B cell (primary cell): ENCODE measurements around the gene DOCK3. TPM values are rescaled to one million over a fixed set of nuclear protein-coding genes. Genes with fewer than 3 reads are reported as not detected.

ENCODE experiments used
- ATAC-seq: fragments of 200-7000 bp; cut with Tn5 transposase; one replicate; pipeline ENCODE4 v1.10.0; 2021; ENCODE audit warnings: low read depth, mild to moderate bottlenecking, moderate number of reproducible peaks, moderate library complexity
- CTCF ChIA-PET: fragments of 350-600 bp; sonication (Branson Sonifier 250); formaldehyde crosslinking; loops from one replicate; lab custom pipeline; 2021; ENCODE audit warnings: antibody characterized with exemption, inconsistent platforms; lab: Charles Lee
- POLR2A ChIA-PET: fragments of 350-600 bp; sonication (Branson Sonifier 250); formaldehyde crosslinking; loops from one replicate; lab custom pipeline; 2021; ENCODE audit warnings: antibody characterized with exemption; lab: Charles Lee
- DNase-seq: peaks from one replicate; pipeline ENCODE4 v3.0.0; 2013
- H2AFZ ChIP-seq: 2 replicates; pipeline ENCODE4 v1.6.1; 2012; ENCODE audit warnings: mild to moderate bottlenecking, low read depth, low read length; ENCODE audit not compliant: insufficient read depth, poor library complexity, severe bottlenecking
- H3K27ac ChIP-seq, 2 donors: 1 replicate in 1 of 2; 2 replicates in 1 of 2; pipeline ENCODE4 v1.5.1; 2012 to 2013; ENCODE audit warnings: low read length in 2 of 2, mild to moderate bottlenecking in 2 of 2, moderate library complexity in 1 of 2
- H3K27me3 ChIP-seq, 4 experiments: fragments of 200-600 bp in 1 of 4; sonication (generic) in 1 of 4; replicated peaks in 1 of 4; 1 replicate in 2 of 4; 2 replicates in 2 of 4; pipeline versions ENCODE4 v1.6.1 to v1.7.0; 2013 to 2016; ENCODE audit warnings: low read length in 3 of 4, mild to moderate bottlenecking in 2 of 4, mixed read lengths in 1 of 4, moderate library complexity in 1 of 4; ENCODE audit not compliant: insufficient read depth in 4 of 4, control insufficient read depth in 3 of 4; ENCODE audit errors: control extremely low read depth in 1 of 4
- H3K36me3 ChIP-seq, 2 experiments: replicated peaks in 1 of 2; 1 replicate in 1 of 2; 2 replicates in 1 of 2; pipeline versions ENCODE4 v1.6.1 to v1.7.1; 2013; ENCODE audit warnings: low read length in 1 of 2; ENCODE audit not compliant: insufficient read depth in 2 of 2, control insufficient read depth in 1 of 2; ENCODE audit errors: control extremely low read depth in 1 of 2, extremely low read depth in 1 of 2
- H3K4me1 ChIP-seq, 2 donors: fragments of 200-600 bp in 1 of 2; sonication (generic) in 1 of 2; 1 replicate in 1 of 2; 2 replicates in 1 of 2; pipeline versions ENCODE4 v1.5.1 to v1.6.1; 2013 to 2017; ENCODE audit warnings: low read length in 2 of 2; ENCODE audit not compliant: control insufficient read depth in 2 of 2, insufficient read depth in 2 of 2
- H3K4me2 ChIP-seq: replicated peaks from 2 replicates; pipeline ENCODE3; 2012; ENCODE audit warnings: mild to moderate bottlenecking, low read depth, low read length; ENCODE audit not compliant: poor library complexity, severe bottlenecking
- H3K4me3 ChIP-seq, 5 experiments: fragments of 200-600 bp in 1 of 5; sonication (generic) in 1 of 5; 1 replicate in 3 of 5; 2 replicates in 2 of 5; pipeline versions ENCODE4 v1.5.1 to v1.7.0; 2011 to 2016; ENCODE audit warnings: low read length in 4 of 5, mild to moderate bottlenecking in 4 of 5, low read depth in 2 of 5, control low read depth in 1 of 5, moderate library complexity in 1 of 5; ENCODE audit not compliant: insufficient read depth in 1 of 5; ENCODE audit errors: control extremely low read depth in 1 of 5, extremely low read depth in 1 of 5
- H3K79me2 ChIP-seq: fragments of 200-600 bp; sonication (generic); one replicate; pipeline ENCODE4 v1.6.0; 2016; ENCODE audit warnings: low read length; ENCODE audit not compliant: control insufficient read depth, insufficient read depth
- H3K9ac ChIP-seq: fragments of 200-600 bp; sonication (generic); 2 replicates; pipeline ENCODE4 v1.6.1; 2017; ENCODE audit warnings: mild to moderate bottlenecking, low read length, moderate library complexity
- H3K9me3 ChIP-seq, 3 donors: one replicate each; pipeline versions ENCODE4 v1.6.1 to v1.7.1; 2013; ENCODE audit warnings: low read length in 2 of 3; ENCODE audit not compliant: control insufficient read depth in 2 of 3, insufficient read depth in 1 of 3; ENCODE audit errors: control extremely low read depth in 1 of 3
- H4K20me1 ChIP-seq: 2 replicates; pipeline ENCODE4 v1.6.0; 2012; ENCODE audit warnings: mild to moderate bottlenecking, low read length; ENCODE audit not compliant: insufficient read depth, control insufficient read depth, poor library complexity, severe bottlenecking
- H3K27ac Mint-ChIP-seq: one replicate; pipeline ENCODE4 v1.8.0; 2021; ENCODE audit warnings: mixed read lengths
- H3K27me3 Mint-ChIP-seq: one replicate; pipeline ENCODE4 v1.8.0; 2021; ENCODE audit warnings: mixed read lengths
- H3K4me1 Mint-ChIP-seq: one replicate; pipeline ENCODE4 v1.8.0; 2021; ENCODE audit warnings: mixed read lengths
- H3K4me3 Mint-ChIP-seq: one replicate; pipeline ENCODE4 v1.8.0; 2021; ENCODE audit warnings: mixed read lengths
- H3K9me3 Mint-ChIP-seq: one replicate; pipeline ENCODE4 v1.8.0; 2022; ENCODE audit warnings: mixed read lengths; ENCODE audit not compliant: insufficient read depth
- CTCF ChIP-seq: fragments of 200-600 bp; IDR thresholded peaks from one replicate; pipeline ENCODE4 v1.8.0; 2022; ENCODE audit warnings: antibody characterized with exemption, mild to moderate bottlenecking
- EZH2 ChIP-seq: IDR thresholded peaks from 2 replicates; pipeline ENCODE4 v1.6.1; 2012; ENCODE audit warnings: borderline replicate concordance, low read depth, mild to moderate bottlenecking, moderate library complexity, low read length; ENCODE audit not compliant: insufficient read depth, poor library complexity, severe bottlenecking
- WGBS: methylation state at CpG from one replicate; pipeline ENCODE4 v1.1.5; 2013; ENCODE audit warnings: missing lambda C conversion rate; ENCODE audit not compliant: insufficient coverage; 5-methylcytosine and 5-hydroxymethylcytosine counted together
- intact Hi-C: fragments of 100-400 bp; cut with micrococcal nuclease; formaldehyde crosslinking; loops from one replicate; pipeline ENCODE4 v1.10.0; 2022
- polyA plus RNA-seq: library from polyadenylated mRNA; depleted of rRNA; stranded (reverse); fragments of >200 nt; gene quantifications from 2 replicates; pipeline ENCODE4 v1.2.3, GENCODE V29; 2012
- total RNA-seq, 2 donors: library from RNA; stranded (reverse); fragments of 120-200 nt in 1 of 2; gene quantifications; 1 replicate in 1 of 2; 2 replicates in 1 of 2; pipeline versions ENCODE4 v1.2.3 to v1.2.4, GENCODE V29; 2013 to 2022

Gene DOCK3
- total and polyA plus RNA-seq, 2 donors (not counting 1 experiment from before 2014, with no cell fraction given): 0.06 to 0.30 TPM

- H3K4me1 ChIP-seq: no peaks in the 10 kb centered on the region
- no peak overlapping the region for H3K4me3 ChIP-seq
- no CpG with 5 or more reads among the region's 4 CpGs for WGBS
- CTCF ChIA-PET: no interaction called here
- POLR2A ChIA-PET: interaction anchor here (0.7 kb wide), 1 partner anchor 1323 kb away, joined by 4 read pairs; no protein-coding TSS in a partner anchor
- H3K4me2 ChIP-seq: no peak overlapping the region
- H3K36me3 ChIP-seq: no peaks in the 10 kb centered on the region
- H3K4me3 Mint-ChIP-seq: no peak overlapping the region
- peaks cover 3% of the 10 kb centered on the region for H3K9me3 Mint-ChIP-seq
- no peaks in the 10 kb centered on the region for H3K4me1 Mint-ChIP-seq
- H2AFZ ChIP-seq: no peak overlapping the region
- TF ChIP-seq EZH2 (no peak), CTCF (no peak)
- DNase-seq (no peak), ATAC-seq (no peak)
- no peaks in the 10 kb centered on the region for H3K27me3 ChIP-seq
- no peak overlapping the region for H3K27ac Mint-ChIP-seq
- intact Hi-C loops: no loop called here
- H3K9me3 ChIP-seq: no peaks in the 10 kb centered on the region
- H3K9ac ChIP-seq: no peak overlapping the region
- H3K27ac ChIP-seq: no peak overlapping the region
- H3K79me2 ChIP-seq: no peaks in the 10 kb centered on the region
- H3K27me3 Mint-ChIP-seq: peaks cover 16% of the 10 kb centered on the region
- no peaks in the 10 kb centered on the region for H4K20me1 ChIP-seq
These were observed 209.0 kb downstream of the DOCK3 start for GRCh38 chr3:50883755-50884154.

GRCh38 chr3:50885070-50885850 lies 210.5 kb downstream of the DOCK3 start:
- Histone ChIP-seq H3K79me2 (no peaks in the 10 kb centered on the region), H3K4me2 (no peak overlapping the region), H3K4me3 (no peak overlapping the region), H3K9me3 (no peaks in the 10 kb centered on the region), H4K20me1 (no peaks in the 10 kb centered on the region), H3K27ac (no peak overlapping the region), H3K36me3 (no peaks in the 10 kb centered on the region), H3K9ac (no peak overlapping the region), H2AFZ (no peak overlapping the region), H3K4me1 (no peaks in the 10 kb centered on the region), H3K27me3 (no peaks in the 10 kb centered on the region)
- H3K27ac Mint-ChIP-seq: no peak overlapping the region
- TF ChIP-seq CTCF (no peak), EZH2 (no peak)
- ChIA-PET POLR2A (no interaction called here), CTCF (no interaction called here)
- ATAC-seq (no peak), DNase-seq (no peak)
- H3K27me3 Mint-ChIP-seq: peaks cover 4% of the 10 kb centered on the region
- no peak overlapping the region for H3K4me3 Mint-ChIP-seq
- no peaks in the 10 kb centered on the region for H3K4me1 Mint-ChIP-seq
- peaks cover 3% of the 10 kb centered on the region for H3K9me3 Mint-ChIP-seq
- WGBS: 100% methylated on average over 4 of the region's 5 CpGs
- intact Hi-C loops: no loop called here
